SHP77 (cell line): Measurements from ENCODE around the gene IQCC.

Source experiments
- DNase-seq, 2 experiments: peaks; one replicate each; lab custom pipeline; 2025; lab: John Stamatoyannopoulos, UW

The IQCC gene

GRCh38 chr1:32257227-32257508 is 51.7 kb downstream of the IQCC start:
- DNase-seq: no peak
